Coronary artery (tissue), 2 donors: Measurements from ENCODE around the gene TGFBI.

Experiments
- DNase-seq: peaks from one replicate; pipeline ENCODE4 v3.0.0-alpha.2; 2017; ENCODE audit warnings: low spot score
- H3K27ac ChIP-seq, 2 donors: fragments of 200-600 bp; sonication (generic); one replicate each; pipeline ENCODE4 v1.5.1; 2016 to 2019
- H3K4me3 ChIP-seq: fragments of 200-600 bp; sonication (generic); 2 replicates; pipeline ENCODE4 v1.5.1; 2016; ENCODE audit warnings: mild to moderate bottlenecking, moderate library complexity
- TF ChIP-seq, protein P1 (sequence below): fragments of 200-600 bp; sonication (generic); IDR thresholded peaks from one replicate; pipeline ENCODE4 v1.5.1; 2019; ENCODE audit warnings: antibody characterized with exemption

Gene TGFBI

DNA sequence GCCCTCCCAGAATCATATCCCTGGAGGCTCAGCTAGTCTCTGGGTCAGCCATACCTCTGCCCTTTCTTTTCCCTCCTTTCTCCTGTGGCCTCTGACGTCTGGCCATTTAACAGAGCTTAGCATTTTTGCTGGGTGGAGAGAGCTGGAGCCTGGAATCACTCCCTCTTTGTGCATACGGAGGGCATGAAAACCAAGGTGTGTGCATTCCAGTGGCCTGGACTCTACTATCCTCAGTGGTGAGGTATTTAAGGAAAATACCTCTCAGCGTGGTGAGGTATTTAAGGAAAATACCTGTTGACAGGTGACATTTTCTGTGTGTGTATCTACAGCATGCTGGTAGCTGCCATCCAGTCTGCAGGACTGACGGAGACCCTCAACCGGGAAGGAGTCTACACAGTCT lies 27.5 kb downstream of the TGFBI start:
- peak; percentile 40 for DNase-seq
- TF ChIP-seq, protein P1, sequence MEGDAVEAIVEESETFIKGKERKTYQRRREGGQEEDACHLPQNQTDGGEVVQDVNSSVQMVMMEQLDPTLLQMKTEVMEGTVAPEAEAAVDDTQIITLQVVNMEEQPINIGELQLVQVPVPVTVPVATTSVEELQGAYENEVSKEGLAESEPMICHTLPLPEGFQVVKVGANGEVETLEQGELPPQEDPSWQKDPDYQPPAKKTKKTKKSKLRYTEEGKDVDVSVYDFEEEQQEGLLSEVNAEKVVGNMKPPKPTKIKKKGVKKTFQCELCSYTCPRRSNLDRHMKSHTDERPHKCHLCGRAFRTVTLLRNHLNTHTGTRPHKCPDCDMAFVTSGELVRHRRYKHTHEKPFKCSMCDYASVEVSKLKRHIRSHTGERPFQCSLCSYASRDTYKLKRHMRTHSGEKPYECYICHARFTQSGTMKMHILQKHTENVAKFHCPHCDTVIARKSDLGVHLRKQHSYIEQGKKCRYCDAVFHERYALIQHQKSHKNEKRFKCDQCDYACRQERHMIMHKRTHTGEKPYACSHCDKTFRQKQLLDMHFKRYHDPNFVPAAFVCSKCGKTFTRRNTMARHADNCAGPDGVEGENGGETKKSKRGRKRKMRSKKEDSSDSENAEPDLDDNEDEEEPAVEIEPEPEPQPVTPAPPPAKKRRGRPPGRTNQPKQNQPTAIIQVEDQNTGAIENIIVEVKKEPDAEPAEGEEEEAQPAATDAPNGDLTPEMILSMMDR: no peak
- no peak overlapping the region for H3K4me3 ChIP-seq
- H3K27ac ChIP-seq: peak overlapping the region in 1 of 2 donors; percentile 84

DNA sequence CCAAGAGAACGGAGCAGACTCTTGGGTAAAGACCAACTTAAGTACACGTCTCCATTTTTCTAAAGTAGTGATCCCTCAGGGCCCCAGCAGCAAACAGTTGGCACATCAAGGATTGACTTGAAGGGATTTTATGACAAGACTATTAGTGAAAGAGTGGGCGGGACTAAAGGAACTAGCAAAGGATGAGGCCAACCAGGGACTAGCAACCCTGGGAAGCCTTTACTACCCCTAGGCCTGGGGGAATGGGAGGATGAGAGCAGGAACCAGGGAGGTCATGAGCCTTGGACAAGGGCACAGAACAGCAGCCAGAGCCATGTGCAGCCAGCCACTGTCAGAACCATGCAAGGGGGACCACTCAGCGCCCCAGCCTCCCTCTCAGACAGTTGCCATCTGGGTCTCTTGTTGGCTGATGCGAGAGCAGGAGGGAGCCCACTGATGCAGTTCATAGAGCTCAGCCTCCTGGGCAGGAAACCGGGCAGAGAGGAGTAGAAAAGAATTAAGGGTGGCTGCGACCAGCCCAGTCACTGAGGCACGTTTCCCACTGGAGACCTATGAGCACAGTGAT lies 28.1 kb downstream of the TGFBI start:
- peak overlapping the region; percentile 82 to 84 for H3K27ac ChIP-seq
- TF ChIP-seq, protein P1: no peak
- DNase-seq: peak; percentile 73

GRCh38 chr5:136057401-136058038 lies 28.7 kb downstream of the TGFBI start:
- TF ChIP-seq, protein P1: no peak
- Histone ChIP-seq H3K27ac (peak overlapping the region; percentile 82 to 84), H3K4me3 (peak overlapping the region; percentile 48)
- DNase-seq: no peak

More for the DNA sequence above, 28.1 kb downstream of the TGFBI start:
- H3K4me3 ChIP-seq: no peak overlapping the region

GRCh38 chr5:136058039-136058971 lies 29.5 kb downstream of the TGFBI start:
- Histone ChIP-seq H3K4me3 (peak overlapping the region; percentile 48), H3K27ac (peak overlapping the region; percentile 82 to 84)
- peak; percentile 87 for DNase-seq
- TF ChIP-seq, protein P1: no peak

DNA sequence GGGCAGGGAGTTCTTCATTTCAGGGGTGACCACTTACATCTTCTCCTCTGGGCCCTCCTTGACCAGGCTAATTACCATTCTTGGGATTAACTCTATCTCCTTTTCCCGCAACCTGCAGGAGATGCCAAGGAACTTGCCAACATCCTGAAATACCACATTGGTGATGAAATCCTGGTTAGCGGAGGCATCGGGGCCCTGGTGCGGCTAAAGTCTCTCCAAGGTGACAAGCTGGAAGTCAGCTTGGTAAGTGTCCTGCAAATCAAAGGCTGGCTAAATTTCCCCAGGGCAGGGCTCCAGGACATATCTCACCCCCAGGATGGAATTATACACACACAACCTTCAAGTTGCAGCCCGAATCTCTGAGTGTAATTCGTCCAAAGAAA lies 30.2 kb downstream of the TGFBI start:
- TF ChIP-seq, protein P1: no peak
- DNase-seq: no peak
- Histone ChIP-seq H3K27ac (peak overlapping the region; percentile 82 to 84), H3K4me3 (no peak overlapping the region)

- no peak overlapping the region for H3K4me3 ChIP-seq
- DNase-seq: peak; percentile 57
- TF ChIP-seq, protein P1: no peak
- H3K27ac ChIP-seq: no peak overlapping the region
Observed at GRCh38 chr5:136060963-136061362, 32.2 kb downstream of the TGFBI start.
